ENCODE results near the gene IRF4.

The IRF4 gene

GRCh38 chr6:436308-437036 lies 44.9 kb downstream of the IRF4 start:
- no peaks in the 10 kb centered on the region for H3K4me1 ChIP-seq (ENCODE audit: insufficient read depth, low read length)
- peaks cover 0 to 4% of the 10 kb centered on the region in 2 donors for H3K27me3 ChIP-seq (ENCODE audit: control insufficient read depth in 1 of 2, insufficient read depth in 2 of 2, low read length in 2 of 2)
- no peak overlapping the region for H3K9ac ChIP-seq (ENCODE audit: low read length)
- H3K27ac ChIP-seq (ENCODE audit: low read depth, low read length), result no peak overlapping the region
- no peak overlapping the region for H3K4me3 ChIP-seq (ENCODE audit: low read depth in 1 of 2, low read length in 2 of 2)
- no peaks in the 10 kb centered on the region for H3K9me3 ChIP-seq (ENCODE audit: low read length)
- H3K36me3 ChIP-seq (ENCODE audit: insufficient read depth, low read length), result no peaks in the 10 kb centered on the region

GRCh38 chr6:437037-437392 lies 45.5 kb downstream of the IRF4 start:
- no peaks in the 10 kb centered on the region for H3K9me3 ChIP-seq (ENCODE audit: low read length)
- no peak overlapping the region for H3K9ac ChIP-seq (ENCODE audit: low read length)
- H3K36me3 ChIP-seq (ENCODE audit: insufficient read depth, low read length), result no peaks in the 10 kb centered on the region
- peaks cover 0 to 4% of the 10 kb centered on the region in 2 donors for H3K27me3 ChIP-seq (ENCODE audit: control insufficient read depth in 1 of 2, insufficient read depth in 2 of 2, low read length in 2 of 2)
- H3K4me1 ChIP-seq (ENCODE audit: insufficient read depth, low read length), result no peaks in the 10 kb centered on the region
- H3K27ac ChIP-seq (ENCODE audit: low read depth, low read length), result no peak overlapping the region
- no peak overlapping the region for H3K4me3 ChIP-seq (ENCODE audit: low read depth in 1 of 2, low read length in 2 of 2)

GRCh38 chr6:438634-439170 lies 47.1 kb downstream of the IRF4 start:
- no peak overlapping the region for H3K9ac ChIP-seq (ENCODE audit: low read length)
- no peaks in the 10 kb centered on the region for H3K4me1 ChIP-seq (ENCODE audit: insufficient read depth, low read length)
- no peaks in the 10 kb centered on the region for H3K9me3 ChIP-seq (ENCODE audit: low read length)
- H3K27me3 ChIP-seq (ENCODE audit: control insufficient read depth in 1 of 2, insufficient read depth in 2 of 2, low read length in 2 of 2), result peaks cover 0 to 4% of the 10 kb centered on the region in 2 donors
- no peaks in the 10 kb centered on the region for H3K36me3 ChIP-seq (ENCODE audit: insufficient read depth, low read length)
- no peak overlapping the region for H3K4me3 ChIP-seq (ENCODE audit: low read depth in 1 of 2, low read length in 2 of 2)
- H3K27ac ChIP-seq (ENCODE audit: low read depth, low read length), result no peak overlapping the region

- H3K27me3 ChIP-seq (ENCODE audit: control insufficient read depth in 1 of 2, insufficient read depth in 2 of 2, low read length in 2 of 2), result peaks cover 0 to 4% of the 10 kb centered on the region in 2 donors
- no peaks in the 10 kb centered on the region for H3K36me3 ChIP-seq (ENCODE audit: insufficient read depth, low read length)
- no peaks in the 10 kb centered on the region for H3K9me3 ChIP-seq (ENCODE audit: low read length)
- no peak overlapping the region for H3K4me3 ChIP-seq (ENCODE audit: low read depth in 1 of 2, low read length in 2 of 2)
- H3K9ac ChIP-seq (ENCODE audit: low read length), result no peak overlapping the region
- no peak overlapping the region for H3K27ac ChIP-seq (ENCODE audit: low read depth, low read length)
- H3K4me1 ChIP-seq (ENCODE audit: insufficient read depth, low read length), result no peaks in the 10 kb centered on the region
Observed at GRCh38 chr6:439641-440167, 48.2 kb downstream of the IRF4 start.

- no peak overlapping the region for H3K9ac ChIP-seq (ENCODE audit: low read length)
- no peak overlapping the region for H3K4me3 ChIP-seq (ENCODE audit: low read depth in 1 of 2, low read length in 2 of 2)
- H3K27ac ChIP-seq (ENCODE audit: low read depth, low read length), result no peak overlapping the region
- no peaks in the 10 kb centered on the region for H3K36me3 ChIP-seq (ENCODE audit: insufficient read depth, low read length)
- H3K4me1 ChIP-seq (ENCODE audit: insufficient read depth, low read length), result no peaks in the 10 kb centered on the region
- H3K27me3 ChIP-seq (ENCODE audit: control insufficient read depth in 1 of 2, insufficient read depth in 2 of 2, low read length in 2 of 2), result peaks cover 0 to 4% of the 10 kb centered on the region in 2 donors
- no peaks in the 10 kb centered on the region for H3K9me3 ChIP-seq (ENCODE audit: low read length)
Observed at GRCh38 chr6:441126-441920, 49.8 kb downstream of the IRF4 start.

- Histone ChIP-seq H3K27me3 (ENCODE audit: control insufficient read depth in 1 of 2, insufficient read depth in 2 of 2, low read length in 2 of 2) (peaks cover 0 to 4% of the 10 kb centered on the region in 2 donors), H3K4me1 (ENCODE audit: insufficient read depth, low read length) (no peaks in the 10 kb centered on the region), H3K9ac (ENCODE audit: low read length) (no peak overlapping the region), H3K27ac (ENCODE audit: low read depth, low read length) (no peak overlapping the region), H3K9me3 (ENCODE audit: low read length) (no peaks in the 10 kb centered on the region), H3K36me3 (ENCODE audit: insufficient read depth, low read length) (no peaks in the 10 kb centered on the region), H3K4me3 (ENCODE audit: low read depth in 1 of 2, low read length in 2 of 2) (no peak overlapping the region)
Observed at GRCh38 chr6:443621-444159, 52.1 kb downstream of the IRF4 start.

DNA sequence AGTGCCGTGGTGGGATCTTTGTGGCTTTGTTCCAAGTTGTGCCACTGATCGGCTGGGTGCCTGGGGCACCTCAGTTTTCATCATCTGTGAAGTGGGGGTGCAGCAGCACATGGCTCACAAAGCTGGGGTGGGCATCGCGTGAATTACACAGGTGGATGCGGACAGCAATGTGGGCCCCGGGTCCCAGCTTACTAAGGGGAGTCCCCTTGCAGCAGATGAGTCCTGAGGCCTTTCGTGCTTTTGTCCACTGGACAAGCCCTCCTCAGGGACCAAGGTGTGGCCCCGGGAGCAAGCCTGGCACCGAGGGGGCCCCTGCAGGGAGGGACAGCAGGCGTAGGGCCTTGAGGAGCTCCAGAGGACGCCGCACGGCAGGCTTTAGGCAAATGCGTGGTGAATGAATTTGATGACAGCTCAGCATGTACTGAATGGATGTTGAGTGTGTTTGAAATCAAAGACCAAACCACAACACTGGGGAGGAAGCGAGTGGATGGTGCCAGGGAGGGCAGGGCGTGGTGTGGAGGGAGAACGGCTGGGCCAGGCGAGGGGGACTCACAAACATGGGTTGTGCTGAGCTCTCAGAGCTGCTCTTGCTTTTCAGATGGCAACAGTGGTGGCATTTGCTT lies 53.2 kb downstream of the IRF4 start:
- Histone ChIP-seq H3K27me3 (ENCODE audit: control insufficient read depth in 1 of 2, insufficient read depth in 2 of 2, low read length in 2 of 2) (peaks cover 0 to 4% of the 10 kb centered on the region in 2 donors), H3K9ac (ENCODE audit: low read length) (no peak overlapping the region), H3K4me3 (ENCODE audit: low read depth in 1 of 2, low read length in 2 of 2) (no peak overlapping the region), H3K36me3 (ENCODE audit: insufficient read depth, low read length) (no peaks in the 10 kb centered on the region), H3K9me3 (ENCODE audit: low read length) (no peaks in the 10 kb centered on the region), H3K27ac (ENCODE audit: low read depth, low read length) (no peak overlapping the region), H3K4me1 (ENCODE audit: insufficient read depth, low read length) (no peaks in the 10 kb centered on the region)

GRCh38 chr6:445571-446417 lies 54.2 kb downstream of the IRF4 start:
- peaks cover 0 to 3% of the 10 kb centered on the region in 2 donors for H3K27me3 ChIP-seq (ENCODE audit: control insufficient read depth in 1 of 2, insufficient read depth in 2 of 2, low read length in 2 of 2)
- H3K9ac ChIP-seq (ENCODE audit: low read length), result no peak overlapping the region
- H3K27ac ChIP-seq (ENCODE audit: low read depth, low read length), result no peak overlapping the region
- no peaks in the 10 kb centered on the region for H3K4me1 ChIP-seq (ENCODE audit: insufficient read depth, low read length)
- H3K9me3 ChIP-seq (ENCODE audit: low read length), result no peaks in the 10 kb centered on the region
- no peak overlapping the region for H3K4me3 ChIP-seq (ENCODE audit: low read depth in 1 of 2, low read length in 2 of 2)
- no peaks in the 10 kb centered on the region for H3K36me3 ChIP-seq (ENCODE audit: insufficient read depth, low read length)

DNA sequence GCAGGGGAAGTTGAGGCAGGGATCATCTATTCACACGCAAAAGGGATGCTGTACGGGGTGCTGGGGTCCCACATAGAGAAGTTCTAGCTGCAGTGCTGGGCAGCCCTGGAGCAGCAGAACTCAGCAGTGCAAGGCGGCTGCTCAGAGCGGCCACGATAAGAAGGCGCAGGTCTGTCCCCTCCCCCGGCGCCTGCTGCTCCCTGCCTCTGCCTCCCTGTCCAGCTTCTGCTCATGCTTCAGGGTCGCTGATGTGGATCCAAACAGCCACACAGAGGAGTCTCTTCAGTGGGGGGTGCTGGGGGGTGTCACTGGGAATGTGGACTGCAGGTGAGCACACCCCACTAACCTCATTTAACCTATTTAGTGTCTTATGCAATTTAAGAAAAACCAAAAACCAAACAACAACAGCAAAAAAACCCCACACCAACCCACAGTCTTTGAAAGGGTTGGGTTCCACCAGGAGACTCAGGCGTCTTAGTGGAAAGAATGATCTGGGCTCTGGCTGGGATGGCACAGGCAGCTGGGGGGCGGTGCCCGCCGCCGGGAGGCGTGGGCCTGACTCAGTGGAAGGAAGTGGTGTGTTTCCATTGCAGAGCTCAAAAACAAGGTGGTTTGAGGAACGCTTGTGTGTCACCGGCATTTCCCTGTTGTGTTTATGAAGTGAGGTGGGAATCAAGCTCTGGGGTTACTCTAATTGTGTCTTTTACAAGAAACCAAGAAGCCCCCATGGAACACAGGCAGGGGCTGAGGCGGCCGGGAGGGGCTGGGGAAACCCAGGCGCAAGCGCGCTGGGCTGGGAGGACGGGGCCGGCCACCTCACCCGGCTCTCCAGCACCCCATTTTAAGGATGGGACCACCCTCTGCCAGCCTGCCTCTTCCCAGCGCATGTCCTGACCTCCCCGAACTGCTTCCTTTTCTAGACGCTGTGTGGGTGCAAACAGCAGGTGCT lies 55.1 kb downstream of the IRF4 start:
- H3K27me3 ChIP-seq (ENCODE audit: control insufficient read depth in 1 of 2, insufficient read depth in 2 of 2, low read length in 2 of 2), result no peaks in the 10 kb centered on the region
- no peaks in the 10 kb centered on the region for H3K4me1 ChIP-seq (ENCODE audit: insufficient read depth, low read length)
- H3K27ac ChIP-seq (ENCODE audit: low read depth, low read length), result no peak overlapping the region
- H3K4me3 ChIP-seq (ENCODE audit: low read depth in 1 of 2, low read length in 2 of 2), result no peak overlapping the region
- H3K9me3 ChIP-seq (ENCODE audit: low read length), result no peaks in the 10 kb centered on the region
- no peak overlapping the region for H3K9ac ChIP-seq (ENCODE audit: low read length)
- H3K36me3 ChIP-seq (ENCODE audit: insufficient read depth, low read length), result no peaks in the 10 kb centered on the region
